ENCODE data around the gene FAM107A. TPM values are rescaled to one million over a fixed set of nuclear protein-coding genes. Genes with fewer than 3 reads are reported as not detected.

Gene FAM107A
- total and polyA plus RNA-seq, 2 of the 13 experiments (the other 11 are each of a cell fraction or from before 2014, with no cell fraction given) = not detected

DNA sequence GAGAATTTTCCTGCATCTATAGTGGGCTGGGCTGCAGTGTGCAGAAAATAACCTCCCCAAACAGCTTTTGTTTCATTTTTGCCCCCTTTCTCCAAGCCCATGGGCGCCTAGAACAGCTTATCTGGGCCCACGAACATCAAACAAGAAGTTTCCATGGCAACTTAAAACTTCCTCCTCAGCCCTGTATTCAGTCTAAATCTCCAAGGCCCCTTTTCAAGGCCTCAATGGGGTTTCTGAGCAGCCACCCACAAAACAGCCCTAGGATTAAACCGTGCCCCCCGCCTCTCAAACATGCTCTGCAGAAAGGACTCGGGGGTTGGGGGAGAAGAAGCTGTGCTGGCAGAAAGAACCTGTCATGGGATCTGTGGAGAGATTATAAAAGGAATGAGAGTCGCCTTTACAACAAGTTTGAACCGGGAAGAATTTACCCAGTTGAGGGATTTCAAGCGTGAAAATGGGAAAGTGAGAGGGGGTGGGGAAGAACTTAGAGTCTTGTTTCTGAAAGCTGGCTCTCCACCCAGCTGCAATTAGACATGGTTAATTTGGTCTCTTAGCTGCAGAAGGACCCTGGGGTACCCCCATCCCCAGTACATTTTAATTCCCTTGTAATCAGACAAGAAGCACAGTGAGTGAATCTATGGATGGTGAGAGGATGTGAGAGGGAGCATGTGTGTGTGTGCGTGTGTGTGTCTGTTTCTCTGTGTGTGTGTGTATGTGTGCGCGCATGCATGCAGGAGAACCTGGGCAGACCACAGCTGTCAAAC, 4.3 kb upstream of the FAM107A start:
- 42% methylated on average over 11 of the region's 11 CpGs for WGBS (ENCODE audit: low lambda C conversion rate)
- no TSS peak for BruUV-seq (replicated peaks)
- CTCF ChIA-PET (ENCODE audit: low intra/inter-chr PET ratio, low total read pairs) = no interaction called here
- no peak for DNase-seq (ENCODE audit: low spot score)
- TF ChIP-seq, protein P1, sequence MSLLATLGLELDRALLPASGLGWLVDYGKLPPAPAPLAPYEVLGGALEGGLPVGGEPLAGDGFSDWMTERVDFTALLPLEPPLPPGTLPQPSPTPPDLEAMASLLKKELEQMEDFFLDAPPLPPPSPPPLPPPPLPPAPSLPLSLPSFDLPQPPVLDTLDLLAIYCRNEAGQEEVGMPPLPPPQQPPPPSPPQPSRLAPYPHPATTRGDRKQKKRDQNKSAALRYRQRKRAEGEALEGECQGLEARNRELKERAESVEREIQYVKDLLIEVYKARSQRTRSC (CRISPR knock-in tag; IDR thresholded peaks at IDR 0.05; ENCODE audit: low read depth) = no peak
- TF ChIP-seq, protein P2, sequence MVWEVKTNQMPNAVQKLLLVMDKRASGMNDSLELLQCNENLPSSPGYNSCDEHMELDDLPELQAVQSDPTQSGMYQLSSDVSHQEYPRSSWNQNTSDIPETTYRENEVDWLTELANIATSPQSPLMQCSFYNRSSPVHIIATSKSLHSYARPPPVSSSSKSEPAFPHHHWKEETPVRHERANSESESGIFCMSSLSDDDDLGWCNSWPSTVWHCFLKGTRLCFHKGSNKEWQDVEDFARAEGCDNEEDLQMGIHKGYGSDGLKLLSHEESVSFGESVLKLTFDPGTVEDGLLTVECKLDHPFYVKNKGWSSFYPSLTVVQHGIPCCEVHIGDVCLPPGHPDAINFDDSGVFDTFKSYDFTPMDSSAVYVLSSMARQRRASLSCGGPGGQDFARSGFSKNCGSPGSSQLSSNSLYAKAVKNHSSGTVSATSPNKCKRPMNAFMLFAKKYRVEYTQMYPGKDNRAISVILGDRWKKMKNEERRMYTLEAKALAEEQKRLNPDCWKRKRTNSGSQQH (CRISPR knock-in tag; IDR thresholded peaks at IDR 0.05; ENCODE audit: low read depth) = no peak
- no peak for TF ChIP-seq GZF1 (CRISPR knock-in tag; IDR thresholded peaks at IDR 0.05)
- TF ChIP-seq, protein P3, sequence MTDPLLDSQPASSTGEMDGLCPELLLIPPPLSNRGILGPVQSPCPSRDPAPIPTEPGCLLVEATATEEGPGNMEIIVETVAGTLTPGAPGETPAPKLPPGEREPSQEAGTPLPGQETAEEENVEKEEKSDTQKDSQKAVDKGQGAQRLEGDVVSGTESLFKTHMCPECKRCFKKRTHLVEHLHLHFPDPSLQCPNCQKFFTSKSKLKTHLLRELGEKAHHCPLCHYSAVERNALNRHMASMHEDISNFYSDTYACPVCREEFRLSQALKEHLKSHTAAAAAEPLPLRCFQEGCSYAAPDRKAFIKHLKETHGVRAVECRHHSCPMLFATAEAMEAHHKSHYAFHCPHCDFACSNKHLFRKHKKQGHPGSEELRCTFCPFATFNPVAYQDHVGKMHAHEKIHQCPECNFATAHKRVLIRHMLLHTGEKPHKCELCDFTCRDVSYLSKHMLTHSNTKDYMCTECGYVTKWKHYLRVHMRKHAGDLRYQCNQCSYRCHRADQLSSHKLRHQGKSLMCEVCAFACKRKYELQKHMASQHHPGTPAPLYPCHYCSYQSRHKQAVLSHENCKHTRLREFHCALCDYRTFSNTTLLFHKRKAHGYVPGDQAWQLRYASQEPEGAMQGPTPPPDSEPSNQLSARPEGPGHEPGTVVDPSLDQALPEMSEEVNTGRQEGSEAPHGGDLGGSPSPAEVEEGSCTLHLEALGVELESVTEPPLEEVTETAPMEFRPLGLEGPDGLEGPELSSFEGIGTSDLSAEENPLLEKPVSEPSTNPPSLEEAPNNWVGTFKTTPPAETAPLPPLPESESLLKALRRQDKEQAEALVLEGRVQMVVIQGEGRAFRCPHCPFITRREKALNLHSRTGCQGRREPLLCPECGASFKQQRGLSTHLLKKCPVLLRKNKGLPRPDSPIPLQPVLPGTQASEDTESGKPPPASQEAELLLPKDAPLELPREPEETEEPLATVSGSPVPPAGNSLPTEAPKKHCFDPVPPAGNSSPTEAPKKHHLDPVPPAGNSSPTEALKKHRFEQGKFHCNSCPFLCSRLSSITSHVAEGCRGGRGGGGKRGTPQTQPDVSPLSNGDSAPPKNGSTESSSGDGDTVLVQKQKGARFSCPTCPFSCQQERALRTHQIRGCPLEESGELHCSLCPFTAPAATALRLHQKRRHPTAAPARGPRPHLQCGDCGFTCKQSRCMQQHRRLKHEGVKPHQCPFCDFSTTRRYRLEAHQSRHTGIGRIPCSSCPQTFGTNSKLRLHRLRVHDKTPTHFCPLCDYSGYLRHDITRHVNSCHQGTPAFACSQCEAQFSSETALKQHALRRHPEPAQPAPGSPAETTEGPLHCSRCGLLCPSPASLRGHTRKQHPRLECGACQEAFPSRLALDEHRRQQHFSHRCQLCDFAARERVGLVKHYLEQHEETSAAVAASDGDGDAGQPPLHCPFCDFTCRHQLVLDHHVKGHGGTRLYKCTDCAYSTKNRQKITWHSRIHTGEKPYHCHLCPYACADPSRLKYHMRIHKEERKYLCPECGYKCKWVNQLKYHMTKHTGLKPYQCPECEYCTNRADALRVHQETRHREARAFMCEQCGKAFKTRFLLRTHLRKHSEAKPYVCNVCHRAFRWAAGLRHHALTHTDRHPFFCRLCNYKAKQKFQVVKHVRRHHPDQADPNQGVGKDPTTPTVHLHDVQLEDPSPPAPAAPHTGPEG (CRISPR knock-in tag; IDR thresholded peaks at IDR 0.05) = no peak
- TF ChIP-seq, protein P4, sequence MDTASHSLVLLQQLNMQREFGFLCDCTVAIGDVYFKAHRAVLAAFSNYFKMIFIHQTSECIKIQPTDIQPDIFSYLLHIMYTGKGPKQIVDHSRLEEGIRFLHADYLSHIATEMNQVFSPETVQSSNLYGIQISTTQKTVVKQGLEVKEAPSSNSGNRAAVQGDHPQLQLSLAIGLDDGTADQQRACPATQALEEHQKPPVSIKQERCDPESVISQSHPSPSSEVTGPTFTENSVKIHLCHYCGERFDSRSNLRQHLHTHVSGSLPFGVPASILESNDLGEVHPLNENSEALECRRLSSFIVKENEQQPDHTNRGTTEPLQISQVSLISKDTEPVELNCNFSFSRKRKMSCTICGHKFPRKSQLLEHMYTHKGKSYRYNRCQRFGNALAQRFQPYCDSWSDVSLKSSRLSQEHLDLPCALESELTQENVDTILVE (CRISPR knock-in tag; IDR thresholded peaks at IDR 0.05) = no peak
- TF ChIP-seq, protein P5, sequence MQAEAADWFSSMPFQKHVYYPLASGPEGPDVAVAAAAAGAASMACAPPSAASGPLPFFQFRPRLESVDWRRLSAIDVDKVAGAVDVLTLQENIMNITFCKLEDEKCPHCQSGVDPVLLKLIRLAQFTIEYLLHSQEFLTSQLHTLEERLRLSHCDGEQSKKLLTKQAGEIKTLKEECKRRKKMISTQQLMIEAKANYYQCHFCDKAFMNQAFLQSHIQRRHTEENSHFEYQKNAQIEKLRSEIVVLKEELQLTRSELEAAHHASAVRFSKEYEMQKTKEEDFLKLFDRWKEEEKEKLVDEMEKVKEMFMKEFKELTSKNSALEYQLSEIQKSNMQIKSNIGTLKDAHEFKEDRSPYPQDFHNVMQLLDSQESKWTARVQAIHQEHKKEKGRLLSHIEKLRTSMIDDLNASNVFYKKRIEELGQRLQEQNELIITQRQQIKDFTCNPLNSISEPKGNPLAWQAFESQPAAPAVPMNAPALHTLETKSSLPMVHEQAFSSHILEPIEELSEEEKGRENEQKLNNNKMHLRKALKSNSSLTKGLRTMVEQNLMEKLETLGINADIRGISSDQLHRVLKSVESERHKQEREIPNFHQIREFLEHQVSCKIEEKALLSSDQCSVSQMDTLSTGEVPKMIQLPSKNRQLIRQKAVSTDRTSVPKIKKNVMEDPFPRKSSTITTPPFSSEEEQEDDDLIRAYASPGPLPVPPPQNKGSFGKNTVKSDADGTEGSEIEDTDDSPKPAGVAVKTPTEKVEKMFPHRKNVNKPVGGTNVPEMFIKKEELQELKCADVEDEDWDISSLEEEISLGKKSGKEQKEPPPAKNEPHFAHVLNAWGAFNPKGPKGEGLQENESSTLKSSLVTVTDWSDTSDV (CRISPR knock-in tag; IDR thresholded peaks at IDR 0.05) = no peak
- TF ChIP-seq SNAPC2 (CRISPR knock-in tag; IDR thresholded peaks at IDR 0.05) = no peak
- no peak for TF ChIP-seq ZSCAN31 (CRISPR knock-in tag; IDR thresholded peaks at IDR 0.05; ENCODE audit: low read depth)
- no peak for TF ChIP-seq NAIF1 (CRISPR knock-in tag; IDR thresholded peaks at IDR 0.05; ENCODE audit: borderline replicate concordance)
- no peak overlapping the region for H3K27ac ChIP-seq (ENCODE audit: extremely low read length, insufficient read depth, low read length)
- H3K27me3 ChIP-seq (ENCODE audit: control insufficient read depth in 1 of 2, insufficient read depth in 2 of 2, low read length in 2 of 2) = peaks cover 1 to 9% of the 10 kb centered on the region in 2 experiments; a peak in 3 of 5 replicates
- H3K9ac ChIP-seq (ENCODE audit: insufficient read depth, low read depth, low read length) = no peak overlapping the region
- no peak overlapping the region for H3K4me3 ChIP-seq (replicated peaks in 1 of 3; ENCODE audit: insufficient read depth in 1 of 3, low read depth in 2 of 3, low read length in 3 of 3)
- no peaks in the 10 kb centered on the region for H4K20me1 ChIP-seq (ENCODE audit: insufficient read depth, low read length)
- peaks cover 27% of the 10 kb centered on the region for H3K4me1 ChIP-seq (ENCODE audit: insufficient read depth, low read length)
- POLR2A ChIA-PET = no interaction called here
- intact Hi-C loops (cut with micrococcal nuclease; ENCODE audit: unreplicated experiment) (no loop called here), in situ Hi-C loops (cut with HindIII; ENCODE audit: extremely low pct_ligation_motif_present, low pct_unique_long_range_greater_than_20kb) (no loop called here)
- no peak overlapping the region; the same call in 1 of the 2 replicates for H3K4me2 ChIP-seq (ENCODE audit: low read depth, low read length)
- H3K9me3 ChIP-seq (ENCODE audit: low read length) = no peaks in the 10 kb centered on the region
- no peaks in the 10 kb centered on the region for H3K36me3 ChIP-seq (replicated peaks in 1 of 2; ENCODE audit: control insufficient read depth in 1 of 2, insufficient read depth in 2 of 2, low read length in 2 of 2)
- no peak for ATAC-seq
- no peak overlapping the region for H2AFZ ChIP-seq (ENCODE audit: low read length)
- FAIRE-seq = no peak
- H3K79me2 ChIP-seq (ENCODE audit: insufficient read depth, low read length) = no peaks in the 10 kb centered on the region

Measured in HepG2 (cell line).